ENCODE measurements around the gene GPATCH8. TPM values are rescaled to one million over a fixed set of nuclear protein-coding genes. Genes with fewer than 3 reads are reported as not detected.
"Not testable (repeated sequence)": the region's sequence is repeated elsewhere in the genome, so short reads cannot be mapped to it uniquely, and the experiment has no call there.

Gene GPATCH8
- total and polyA plus RNA-seq, 10 donors: 4.8 to 66.3 (median 57.9) TPM

- no peak for TF ChIP-seq POLR2AphosphoS5 (IDR thresholded peaks at IDR 0.05)
- no peak for TF ChIP-seq POLR2A (IDR thresholded peaks at IDR 0.05)
- TF ChIP-seq CTCF (IDR thresholded peaks at IDR 0.05 in 8 of 11, conservative IDR thresholded peaks at IDR 0.05 in 3 of 11): no peak
- 88 to 97% (median 94%) methylated on average over 1 of the region's 1 CpG for WGBS, 5 donors
- Histone ChIP-seq H3K36me3 (no peaks in the 10 kb centered on the region), H3K27me3 (replicated peaks in 1 of 7) (peaks cover 0 to 65% (median 6%) of the 10 kb centered on the region in 7 donors), H3K4me3 (no peak overlapping the region), H3K4me1 (no peaks in the 10 kb centered on the region), H3K27ac (no peak overlapping the region), H3K9me3 (peaks cover 0 to 9% (median 7%) of the 10 kb centered on the region in 8 donors)
- intact Hi-C loops (cut with DNase I; ENCODE audit: low total_unique reads): no loop called here
- DNase-seq: no peak
Observed at GRCh38 chr17:44527102-44527501, 23.9 kb upstream of the GPATCH8 start.

GRCh38 chr17:44523672-44523972 lies 20.4 kb upstream of the GPATCH8 start:
- no peak overlapping the region for H3K27ac ChIP-seq
- H3K36me3 ChIP-seq: no peaks in the 10 kb centered on the region
- H3K9me3 ChIP-seq: peaks cover 0 to 9% (median 7%) of the 10 kb centered on the region in 8 donors
- peaks cover 0 to 47% (median 5%) of the 10 kb centered on the region in 7 donors for H3K27me3 ChIP-seq (replicated peaks in 1 of 7)
- H3K4me3 ChIP-seq: no peak overlapping the region
- 71 to 86% (median 76%) methylated on average over 3 of the region's 3 CpGs for WGBS, 5 donors
- DNase-seq: no peak
- no peaks in the 10 kb centered on the region for H3K4me1 ChIP-seq
- intact Hi-C loops (cut with DNase I; ENCODE audit: low total_unique reads): no loop called here
- no peak for TF ChIP-seq POLR2A (IDR thresholded peaks at IDR 0.05)
- TF ChIP-seq POLR2AphosphoS5 (IDR thresholded peaks at IDR 0.05): no peak
- no peak for TF ChIP-seq CTCF (IDR thresholded peaks at IDR 0.05 in 8 of 11, conservative IDR thresholded peaks at IDR 0.05 in 3 of 11)

- Histone ChIP-seq H3K27ac (no peak overlapping the region), H3K4me1 (no peaks in the 10 kb centered on the region), H3K4me3 (no peak overlapping the region), H3K9me3 (peaks cover 0 to 9% (median 7%) of the 10 kb centered on the region in 8 donors), H3K36me3 (no peaks in the 10 kb centered on the region), H3K27me3 (replicated peaks in 1 of 7) (peaks cover 0 to 50% (median 4%) of the 10 kb centered on the region in 7 donors)
- peak; percentile 83 for DNase-seq
- intact Hi-C loops (cut with DNase I; ENCODE audit: low total_unique reads): no loop called here
- TF ChIP-seq CTCF (IDR thresholded peaks at IDR 0.05 in 8 of 11, conservative IDR thresholded peaks at IDR 0.05 in 3 of 11) (peak in 9 of 11 experiments; percentile 16 to 65 (median 35)), POLR2AphosphoS5 (IDR thresholded peaks at IDR 0.05) (no peak), POLR2A (IDR thresholded peaks at IDR 0.05) (no peak)
- 52 to 57% (median 55%) methylated on average over 12 to 14 of the region's 14 CpGs for WGBS, 5 donors
Observed at GRCh38 chr17:44522883-44523671, 19.9 kb upstream of the GPATCH8 start.

GRCh38 chr17:44518032-44518431 lies 14.8 kb upstream of the GPATCH8 start:
- peaks cover 0 to 45% (median 0%) of the 10 kb centered on the region in 7 donors for H3K27me3 ChIP-seq (replicated peaks in 1 of 7)
- H3K9me3 ChIP-seq: no peaks in the 10 kb centered on the region
- 55 to 71% (median 66%) methylated on average over 3 of the region's 3 CpGs for WGBS, 5 donors
- H3K4me1 ChIP-seq: no peaks in the 10 kb centered on the region
- H3K27ac ChIP-seq: no peak overlapping the region
- TF ChIP-seq POLR2AphosphoS5 (IDR thresholded peaks at IDR 0.05) (no peak), CTCF (IDR thresholded peaks at IDR 0.05 in 8 of 11, conservative IDR thresholded peaks at IDR 0.05 in 3 of 11) (no peak), POLR2A (IDR thresholded peaks at IDR 0.05) (no peak)
- DNase-seq: no peak
- H3K4me3 ChIP-seq: no peak overlapping the region
- no peaks in the 10 kb centered on the region for H3K36me3 ChIP-seq
- intact Hi-C loops (cut with DNase I; ENCODE audit: low total_unique reads): no loop called here

GRCh38 chr17:44511241-44512134 lies 8.3 kb upstream of the GPATCH8 start:
- H3K36me3 ChIP-seq; H3K4me1 ChIP-seq; intact Hi-C loops (cut with DNase I; ENCODE audit: low total_unique reads); H3K27ac ChIP-seq; H3K4me3 ChIP-seq; DNase-seq; H3K9me3 ChIP-seq: not testable (repeated sequence)
- H3K27me3 ChIP-seq (replicated peaks in 1 of 7): peaks cover 0 to 56% (median 0%) of the 10 kb centered on the region in 7 donors
- WGBS, 5 donors: 38 to 51% (median 46%) methylated on average over 14 of the region's 14 CpGs

- H3K4me3 ChIP-seq; H3K36me3 ChIP-seq; H3K9me3 ChIP-seq; DNase-seq; intact Hi-C loops (cut with DNase I; ENCODE audit: low total_unique reads); H3K27ac ChIP-seq: not testable (repeated sequence)
- WGBS, 5 donors: 86 to 92% (median 89%) methylated on average over 10 of the region's 10 CpGs
- Histone ChIP-seq H3K4me1 (peaks cover 2 to 18% (median 15%) of the 10 kb centered on the region in 6 donors), H3K27me3 (replicated peaks in 1 of 7) (peaks cover 0 to 37% (median 0%) of the 10 kb centered on the region in 7 donors)
Observed at GRCh38 chr17:44506939-44507604, 3.9 kb upstream of the GPATCH8 start.
